ENCODE results near the gene BCL2L11. TPM values are rescaled to one million over a fixed set of nuclear protein-coding genes. Genes with fewer than 3 reads are reported as not detected.

BCL2L11 gene
- total RNA-seq, 1 donor from 2014 or later, result 8.4 TPM

DNA sequence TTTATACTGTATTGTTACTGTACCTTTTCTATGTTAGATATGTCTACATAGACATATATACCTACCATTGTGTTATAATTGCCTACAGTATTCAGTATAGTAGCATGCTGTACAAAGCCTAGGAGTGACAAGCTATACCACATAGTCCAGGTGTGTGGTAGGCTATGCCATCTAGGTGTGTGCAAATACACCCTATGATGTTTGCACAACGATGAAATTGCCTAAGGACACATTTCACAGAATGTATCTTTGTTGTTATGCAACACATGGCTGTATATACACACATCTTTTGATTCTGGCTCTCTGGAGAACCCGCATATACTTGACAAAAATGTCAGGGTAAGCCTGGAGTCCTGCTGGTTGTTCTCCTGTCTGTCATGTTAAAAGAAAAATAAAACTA lies 85.1 kb downstream of the BCL2L11 start:
- intact Hi-C loops (cut with micrococcal nuclease), result no loop called here
- Histone ChIP-seq H3K9me3 (replicated peaks) (no peaks in the 10 kb centered on the region), H3K4me1 (no peaks in the 10 kb centered on the region), H3K27ac (replicated peaks) (no peak overlapping the region), H3K36me3 (no peaks in the 10 kb centered on the region), H3K4me3 (no peak overlapping the region), H3K27me3 (ENCODE audit: low read depth) (no peaks in the 10 kb centered on the region)
- no peak for DNase-seq
- TF ChIP-seq, protein P1, sequence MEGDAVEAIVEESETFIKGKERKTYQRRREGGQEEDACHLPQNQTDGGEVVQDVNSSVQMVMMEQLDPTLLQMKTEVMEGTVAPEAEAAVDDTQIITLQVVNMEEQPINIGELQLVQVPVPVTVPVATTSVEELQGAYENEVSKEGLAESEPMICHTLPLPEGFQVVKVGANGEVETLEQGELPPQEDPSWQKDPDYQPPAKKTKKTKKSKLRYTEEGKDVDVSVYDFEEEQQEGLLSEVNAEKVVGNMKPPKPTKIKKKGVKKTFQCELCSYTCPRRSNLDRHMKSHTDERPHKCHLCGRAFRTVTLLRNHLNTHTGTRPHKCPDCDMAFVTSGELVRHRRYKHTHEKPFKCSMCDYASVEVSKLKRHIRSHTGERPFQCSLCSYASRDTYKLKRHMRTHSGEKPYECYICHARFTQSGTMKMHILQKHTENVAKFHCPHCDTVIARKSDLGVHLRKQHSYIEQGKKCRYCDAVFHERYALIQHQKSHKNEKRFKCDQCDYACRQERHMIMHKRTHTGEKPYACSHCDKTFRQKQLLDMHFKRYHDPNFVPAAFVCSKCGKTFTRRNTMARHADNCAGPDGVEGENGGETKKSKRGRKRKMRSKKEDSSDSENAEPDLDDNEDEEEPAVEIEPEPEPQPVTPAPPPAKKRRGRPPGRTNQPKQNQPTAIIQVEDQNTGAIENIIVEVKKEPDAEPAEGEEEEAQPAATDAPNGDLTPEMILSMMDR (IDR thresholded peaks at IDR 0.05; ENCODE audit: borderline replicate concordance), result no peak

DNA sequence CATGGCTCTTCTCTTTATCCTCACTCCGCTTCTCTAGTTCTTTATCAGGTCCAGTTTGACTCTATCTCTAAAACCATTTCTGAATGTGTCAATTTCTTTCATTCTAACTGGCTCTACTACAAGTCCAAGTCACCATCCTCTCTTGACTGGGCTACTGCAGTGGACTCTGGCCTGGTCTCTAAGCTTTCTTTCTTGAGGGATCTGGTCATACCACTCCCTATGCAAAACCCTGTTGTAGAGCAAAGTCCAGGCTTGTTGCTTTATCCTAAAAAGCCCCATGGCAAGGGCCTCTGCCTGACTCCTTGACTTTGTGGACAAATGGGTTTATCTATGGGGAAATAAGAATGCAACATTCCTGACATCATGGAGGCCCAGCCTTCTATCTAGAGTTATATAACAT lies 87.1 kb downstream of the BCL2L11 start:
- no peaks in the 10 kb centered on the region for H3K4me1 ChIP-seq
- TF ChIP-seq, protein P1 (IDR thresholded peaks at IDR 0.05; ENCODE audit: borderline replicate concordance), result no peak

DNA sequence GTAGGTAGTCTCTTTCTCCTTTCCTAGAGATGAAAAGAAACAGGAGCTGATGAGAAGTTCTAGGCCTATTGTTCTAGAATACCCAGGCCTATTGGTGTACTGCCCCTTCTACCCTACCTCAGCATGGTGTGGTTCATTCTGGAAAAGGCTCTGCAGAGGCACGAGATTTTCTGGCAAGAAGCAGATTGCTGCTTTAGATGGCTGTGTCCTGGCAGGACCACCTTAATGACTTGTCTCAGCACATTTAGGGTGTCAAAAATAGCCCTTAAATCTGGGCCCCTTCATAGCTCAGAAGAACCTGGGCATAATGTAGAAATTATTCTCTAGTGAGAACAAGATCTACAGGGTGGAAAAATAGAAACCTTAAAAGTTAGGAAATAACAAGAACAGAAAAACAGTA lies 87.9 kb downstream of the BCL2L11 start:
- H3K27ac ChIP-seq (replicated peaks), result no peak overlapping the region
- H3K27me3 ChIP-seq (ENCODE audit: low read depth), result no peaks in the 10 kb centered on the region
- H3K9me3 ChIP-seq (replicated peaks), result peaks cover 5% of the 10 kb centered on the region
- H3K4me3 ChIP-seq, result no peak overlapping the region
- intact Hi-C loops (cut with micrococcal nuclease), result no loop called here
- no peaks in the 10 kb centered on the region for H3K4me1 ChIP-seq
- no peak for DNase-seq
- no peaks in the 10 kb centered on the region for H3K36me3 ChIP-seq
- TF ChIP-seq, protein P1 (IDR thresholded peaks at IDR 0.05; ENCODE audit: borderline replicate concordance), result no peak

More for the DNA sequence above, 87.1 kb downstream of the BCL2L11 start:
- H3K36me3 ChIP-seq, result no peaks in the 10 kb centered on the region
- H3K9me3 ChIP-seq (replicated peaks), result no peaks in the 10 kb centered on the region
- no peak for DNase-seq
- no peak overlapping the region for H3K4me3 ChIP-seq
- intact Hi-C loops (cut with micrococcal nuclease), result no loop called here
- no peak overlapping the region for H3K27ac ChIP-seq (replicated peaks)
- H3K27me3 ChIP-seq (ENCODE audit: low read depth), result no peaks in the 10 kb centered on the region

DNA sequence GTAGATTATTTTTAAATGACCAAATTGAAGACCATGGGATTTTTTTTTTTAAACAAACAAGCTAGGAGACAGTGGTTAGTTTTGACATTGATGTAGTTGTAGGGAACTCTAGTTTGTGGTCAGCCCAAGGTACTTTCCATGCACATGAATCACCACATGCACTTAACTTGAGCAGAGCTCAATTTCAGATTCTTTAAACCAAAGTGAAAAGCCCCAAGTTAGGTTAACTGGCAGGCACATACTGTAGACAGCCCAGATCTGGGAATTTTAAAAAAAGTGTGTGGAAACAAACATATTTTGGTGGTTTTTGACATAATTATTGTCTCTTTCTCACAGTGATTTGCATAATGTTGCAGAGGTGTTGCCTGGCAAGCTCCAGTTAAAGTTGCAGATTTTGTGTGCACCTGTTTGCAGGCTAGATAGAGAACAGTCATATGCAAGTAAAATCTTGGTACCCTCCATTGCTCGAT lies 88.4 kb downstream of the BCL2L11 start:
- peaks cover 10% of the 10 kb centered on the region for H3K9me3 ChIP-seq (replicated peaks)
- TF ChIP-seq, protein P1 (IDR thresholded peaks at IDR 0.05; ENCODE audit: borderline replicate concordance), result no peak
- intact Hi-C loops (cut with micrococcal nuclease), result no loop called here
- DNase-seq, result no peak
- H3K36me3 ChIP-seq, result no peaks in the 10 kb centered on the region
- no peaks in the 10 kb centered on the region for H3K4me1 ChIP-seq
- H3K4me3 ChIP-seq, result no peak overlapping the region
- no peaks in the 10 kb centered on the region for H3K27me3 ChIP-seq (ENCODE audit: low read depth)
- H3K27ac ChIP-seq (replicated peaks), result no peak overlapping the region

DNA sequence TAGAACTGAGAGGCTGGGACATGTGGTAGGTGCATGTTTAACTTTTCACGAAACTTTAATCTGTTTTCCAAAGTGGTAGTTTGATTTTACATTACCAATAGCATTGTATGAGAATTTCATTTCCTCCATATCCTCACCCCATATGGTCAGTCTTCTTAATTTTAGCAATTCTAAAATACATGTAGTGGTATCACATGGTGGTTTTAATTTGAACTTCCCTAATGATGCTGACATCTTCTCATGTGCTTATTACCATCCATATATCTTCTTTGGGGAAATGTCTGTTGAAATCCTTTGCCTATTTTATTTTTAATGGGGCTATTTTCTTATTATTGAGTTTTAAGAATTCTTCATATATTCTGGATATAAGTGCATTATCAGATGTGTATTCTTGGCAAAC lies 89.3 kb downstream of the BCL2L11 start:
- Histone ChIP-seq H3K4me1 (no peaks in the 10 kb centered on the region), H3K27ac (replicated peaks) (no peak overlapping the region), H3K27me3 (ENCODE audit: low read depth) (no peaks in the 10 kb centered on the region), H3K36me3 (no peaks in the 10 kb centered on the region), H3K9me3 (replicated peaks) (peaks cover 19% of the 10 kb centered on the region), H3K4me3 (no peak overlapping the region)
- intact Hi-C loops (cut with micrococcal nuclease), result no loop called here
- TF ChIP-seq, protein P1 (IDR thresholded peaks at IDR 0.05; ENCODE audit: borderline replicate concordance), result no peak
- no peak for DNase-seq

Measured in left ventricle myocardium inferior (tissue), 1 donor.